Esophagus mucosa (tissue), 1 donor: ENCODE measurements around the gene GLDN. TPM values are rescaled to one million over a fixed set of nuclear protein-coding genes. Genes with fewer than 3 reads are reported as not detected.
"Not testable (repeated sequence)": the region's sequence is repeated elsewhere in the genome, so short reads cannot be mapped to it uniquely, and the experiment has no call there.

Source experiments
- ATAC-seq: fragments of 200-7000 bp; cut with Tn5 transposase; one replicate; pipeline ENCODE4 v1.9.1; 2020
- total RNA-seq: library from RNA; stranded (reverse); gene quantifications from one replicate; pipeline ENCODE4 v1.2.4, GENCODE V29; 2023
- donor health status: DM: yes; HTN: yes; CAD: no.

GLDN gene
- total RNA-seq, 1 donor from 2014 or later: 0.56 TPM

GRCh38 chr15:51390241-51390965 is 48.9 kb downstream of the GLDN start:
- no peak for ATAC-seq

DNA sequence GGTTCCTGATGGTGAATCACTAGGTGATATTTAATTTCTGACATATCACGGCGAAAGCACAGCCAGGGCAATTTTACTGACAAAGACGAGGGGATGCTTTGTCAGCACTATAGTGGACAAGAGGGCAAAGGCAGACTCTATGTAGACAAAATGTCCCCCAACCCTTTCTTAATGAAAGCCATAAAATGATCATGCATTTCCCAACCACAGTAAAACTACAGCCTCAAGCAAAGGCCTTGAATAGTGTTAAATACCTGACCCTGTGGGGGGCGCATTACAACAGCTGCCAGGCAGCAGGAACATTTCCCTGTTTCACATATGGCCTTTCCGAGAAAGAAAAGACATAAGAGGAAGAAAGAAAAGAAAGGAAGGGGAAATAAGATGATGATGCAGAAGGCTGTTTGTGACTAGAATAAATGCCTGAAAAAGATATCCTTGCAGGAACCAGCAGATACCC is 49.5 kb downstream of the GLDN start:
- no peak for ATAC-seq

DNA sequence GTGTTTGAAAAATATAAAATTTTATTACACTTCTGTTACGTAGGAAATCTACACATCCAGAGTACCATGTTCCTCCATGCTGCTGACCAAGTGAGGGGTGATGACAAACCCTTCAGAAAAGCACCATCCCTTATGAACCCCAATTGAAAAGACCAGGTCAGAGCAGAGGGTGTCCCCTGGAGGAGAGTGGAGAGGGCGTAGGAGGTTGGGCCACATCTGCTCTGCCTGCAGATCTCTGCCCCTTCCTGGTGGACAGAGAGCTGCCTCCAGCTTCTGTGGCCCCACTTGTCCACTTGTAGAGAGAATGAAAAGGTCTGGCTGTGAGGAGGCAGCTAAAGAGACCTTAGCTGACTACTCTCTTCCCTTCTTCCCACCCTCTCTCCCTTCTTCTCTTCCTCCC is 55.5 kb downstream of the GLDN start:
- no peak for ATAC-seq

GRCh38 chr15:51398626-51399025 is 57.2 kb downstream of the GLDN start:
- ATAC-seq: no peak

- ATAC-seq: no peak
Observed at GRCh38 chr15:51401051-51401780, 59.8 kb downstream of the GLDN start.

- peak; percentile 39 for ATAC-seq
Observed at GRCh38 chr15:51401872-51402517, 60.5 kb downstream of the GLDN start.

- ATAC-seq: no peak
Observed at GRCh38 chr15:51403072-51403878, 61.8 kb downstream of the GLDN start.

DNA sequence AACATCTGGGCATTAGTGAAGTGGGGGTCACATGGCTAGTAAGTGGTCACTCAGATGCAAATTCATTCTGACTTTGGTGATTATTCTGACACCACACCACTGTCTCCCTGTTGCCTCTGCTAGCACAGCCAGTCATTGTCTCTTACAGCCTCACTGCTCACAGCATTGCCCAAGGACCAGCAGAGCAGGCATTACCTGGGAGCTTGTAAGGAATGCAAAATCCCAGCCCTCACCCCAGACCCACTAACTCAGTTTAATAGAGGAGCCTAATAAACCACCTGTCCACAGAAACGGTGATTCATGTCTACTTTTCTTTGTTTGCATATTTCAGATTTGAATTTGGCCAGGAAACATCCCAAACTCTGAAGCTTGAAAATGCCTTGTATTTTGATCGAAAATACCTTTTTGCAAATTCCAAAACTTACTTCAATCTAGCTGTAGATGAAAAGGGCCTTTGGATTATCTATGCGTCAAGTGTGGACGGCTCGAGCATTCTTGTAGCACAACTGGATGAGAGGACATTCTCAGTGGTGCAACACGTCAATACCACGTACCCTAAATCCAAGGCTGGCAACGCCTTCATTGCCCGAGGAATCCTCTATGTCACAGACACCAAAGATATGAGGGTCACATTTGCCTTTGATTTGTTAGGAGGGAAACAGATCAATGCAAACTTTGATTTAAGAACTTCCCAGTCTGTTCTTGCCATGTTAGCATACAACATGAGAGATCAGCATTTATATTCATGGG is 62.7 kb downstream of the GLDN start:
- no peak for ATAC-seq

- no peak for ATAC-seq
Observed at GRCh38 chr15:51405693-51406523, 64.5 kb downstream of the GLDN start.

DNA sequence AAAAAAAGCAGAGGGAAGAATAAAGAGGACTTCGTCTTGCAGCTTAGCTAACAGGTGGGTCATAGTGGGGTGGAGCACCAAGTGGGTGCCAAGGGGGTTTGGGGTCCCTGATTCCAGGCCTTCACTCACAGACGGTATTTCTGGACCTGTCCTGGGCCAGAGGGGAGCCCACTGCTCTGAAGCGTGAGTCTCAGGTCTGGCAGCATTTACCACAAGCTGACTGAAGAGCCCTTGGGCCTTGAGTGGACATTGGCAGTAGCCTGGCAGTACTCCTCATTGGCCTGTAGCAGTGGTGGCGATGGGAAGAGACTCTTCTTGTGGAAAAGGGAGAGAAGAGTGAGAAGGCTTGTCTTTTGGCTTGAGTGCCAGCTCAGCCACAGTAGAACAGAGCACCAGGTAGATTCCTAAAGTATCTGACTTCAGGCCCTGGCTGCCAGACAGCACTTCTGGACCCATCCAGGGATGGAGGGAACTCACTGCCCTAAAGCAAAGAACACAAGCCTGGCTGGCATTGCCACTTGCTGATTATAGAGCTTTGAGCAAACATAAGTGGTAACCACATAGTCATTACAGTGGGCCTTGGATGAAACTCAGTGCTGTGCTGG is 72.9 kb downstream of the GLDN start:
- no peak for ATAC-seq

DNA sequence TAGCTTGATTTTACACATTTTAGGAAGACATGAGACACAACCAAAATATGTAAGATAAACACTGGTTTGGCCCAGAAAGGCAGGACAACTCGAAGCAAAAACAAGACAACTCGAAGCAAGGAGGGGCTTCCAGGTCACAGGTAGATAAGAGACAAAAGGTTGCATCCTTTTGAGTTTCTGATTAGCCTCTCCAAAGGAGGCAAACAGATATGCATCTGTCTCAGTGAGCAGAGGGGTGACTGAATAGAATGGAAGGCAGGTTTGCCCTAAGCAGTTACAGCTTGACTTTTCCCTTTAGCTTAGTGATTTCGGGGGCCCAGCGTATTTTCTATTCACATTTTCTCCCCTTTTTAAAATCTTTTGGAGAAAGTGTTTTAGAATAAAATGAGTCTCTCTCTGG is 74.7 kb downstream of the GLDN start:
- no peak for ATAC-seq

DNA sequence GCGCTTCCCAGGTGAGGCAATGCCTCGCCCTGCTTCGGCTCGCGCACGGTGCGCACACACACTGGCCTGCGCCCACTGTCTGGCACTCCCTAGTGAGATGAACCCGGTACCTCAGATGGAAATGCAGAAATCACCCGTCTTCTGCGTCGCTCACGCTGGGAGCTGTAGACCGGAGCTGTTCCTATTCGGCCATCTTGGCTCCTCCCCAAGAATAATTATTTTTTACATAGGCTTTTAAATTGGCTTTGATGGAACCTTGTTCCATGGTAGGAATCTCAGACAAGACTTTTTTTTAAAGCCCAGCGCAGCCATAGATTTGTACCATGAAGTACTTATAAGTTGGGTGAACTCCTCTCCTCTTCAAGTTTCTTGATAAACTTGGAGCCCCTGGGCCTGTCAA is 81.6 kb downstream of the GLDN start:
- not testable (repeated sequence) for ATAC-seq

DNA sequence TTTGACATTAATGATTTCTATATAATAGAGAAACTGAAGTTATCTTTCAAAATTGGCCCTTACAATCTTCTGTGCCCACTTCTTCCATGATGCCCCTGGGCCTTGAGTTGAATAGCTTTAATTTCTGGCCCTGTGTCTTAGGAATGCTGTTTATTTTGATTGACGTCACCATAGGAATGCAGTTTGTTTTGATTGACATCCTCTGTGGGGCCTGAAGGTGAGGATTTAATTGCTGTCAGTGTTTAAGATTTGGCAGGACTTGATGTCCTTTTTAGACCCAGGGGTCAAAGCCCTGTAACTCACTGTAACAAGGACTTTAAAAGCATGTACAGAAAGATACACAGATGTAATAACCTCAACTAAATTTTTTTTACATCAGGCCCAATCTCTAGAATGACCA is 83.3 kb downstream of the GLDN start:
- ATAC-seq: no peak

GRCh38 chr15:51425517-51426040 is 84.1 kb downstream of the GLDN start:
- ATAC-seq: no peak

- ATAC-seq: no peak
Observed at GRCh38 chr15:51438526-51438925, 97.1 kb downstream of the GLDN start.

DNA sequence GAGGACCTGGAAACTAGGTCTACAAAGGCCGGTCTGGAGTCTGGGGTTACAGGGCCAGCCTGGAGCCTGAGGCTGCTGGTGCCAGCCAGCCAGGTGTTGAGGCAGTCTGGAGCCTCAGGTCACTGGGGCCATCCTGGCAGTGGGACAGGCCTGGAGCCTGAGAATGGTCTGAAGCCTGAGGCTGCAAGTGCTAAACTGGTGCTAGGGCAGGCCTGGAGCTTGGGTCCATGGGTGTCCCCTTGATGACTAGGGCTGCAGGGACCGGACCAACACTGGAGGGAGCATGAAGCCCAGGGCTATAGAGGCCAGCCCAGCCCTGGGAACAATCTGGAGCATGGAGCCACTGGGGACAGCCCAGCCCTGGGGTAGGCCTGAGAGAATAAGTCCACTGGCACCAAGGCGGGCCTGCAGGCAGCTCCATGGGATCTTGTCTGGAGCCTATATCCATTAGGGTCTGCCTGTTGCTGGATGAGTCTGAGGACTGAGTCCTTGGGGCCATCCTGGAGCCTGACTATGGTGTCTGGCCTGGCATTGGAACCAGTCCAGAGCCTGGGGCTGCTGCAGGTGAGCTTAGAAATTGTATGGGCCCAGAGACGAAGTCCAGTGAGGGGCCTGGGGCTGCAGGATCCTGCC is 101.9 kb downstream of the GLDN start:
- ATAC-seq: peak; percentile 18

GRCh38 chr15:51444112-51444511 is 102.7 kb downstream of the GLDN start:
- ATAC-seq: no peak

- no peak for ATAC-seq
Observed at GRCh38 chr15:51444807-51445206, 103.4 kb downstream of the GLDN start.

DNA sequence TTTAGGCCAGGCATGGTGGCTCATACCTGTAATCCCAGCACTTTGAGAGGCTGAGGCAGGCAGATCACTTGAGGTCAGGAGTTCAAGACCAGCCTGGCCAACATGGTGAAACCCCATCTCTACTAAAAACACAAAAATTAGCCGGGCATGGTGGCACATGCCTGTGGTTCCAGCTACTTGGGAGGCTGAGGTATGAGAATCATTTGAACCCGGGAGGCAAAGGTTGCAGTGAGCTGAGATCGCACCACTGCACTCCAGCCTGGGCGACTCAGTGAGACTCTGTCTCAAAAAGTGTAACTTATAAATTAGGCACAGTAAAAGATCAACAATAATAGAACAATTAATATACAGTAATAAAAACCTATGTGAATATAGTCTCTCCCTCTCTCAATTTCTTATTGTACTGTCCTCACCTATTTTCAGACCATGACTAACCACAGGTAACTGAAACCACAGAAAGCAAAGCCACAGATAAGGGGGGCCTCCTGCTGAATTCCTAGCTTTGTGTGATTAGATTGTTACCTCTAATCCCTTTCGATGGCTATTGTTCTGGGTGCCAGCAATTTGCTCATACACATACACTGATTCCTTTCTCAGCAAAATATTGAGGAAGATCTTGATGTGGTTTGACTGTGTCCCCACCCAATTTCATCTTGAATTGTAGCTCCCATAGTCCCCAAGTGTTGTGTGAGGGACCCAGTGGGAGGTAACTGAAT is 104.7 kb downstream of the GLDN start:
- not testable (repeated sequence) for ATAC-seq
